Panc1 (cell line): ENCODE measurements around the gene DENND2D.

Experiments used
- POLR2AphosphoS5 ChIP-seq: IDR thresholded peaks from 2 replicates; pipeline ENCODE4 v1.6.1; 2012; ENCODE audit warnings: mild to moderate bottlenecking, low read depth, low read length, moderate library complexity
- SIN3A ChIP-seq: IDR thresholded peaks from 2 replicates; pipeline ENCODE4 v1.6.1; 2012; ENCODE audit warnings: low read depth, mild to moderate bottlenecking, low read length, moderate library complexity, borderline replicate concordance; ENCODE audit not compliant: insufficient read depth
- TF ChIP-seq, protein P1 (sequence below): fragments of 450-650 bp; IDR thresholded peaks from 2 replicates; pipeline ENCODE4 v1.5.1; 2017; ENCODE audit warnings: mild to moderate bottlenecking

DNA sequence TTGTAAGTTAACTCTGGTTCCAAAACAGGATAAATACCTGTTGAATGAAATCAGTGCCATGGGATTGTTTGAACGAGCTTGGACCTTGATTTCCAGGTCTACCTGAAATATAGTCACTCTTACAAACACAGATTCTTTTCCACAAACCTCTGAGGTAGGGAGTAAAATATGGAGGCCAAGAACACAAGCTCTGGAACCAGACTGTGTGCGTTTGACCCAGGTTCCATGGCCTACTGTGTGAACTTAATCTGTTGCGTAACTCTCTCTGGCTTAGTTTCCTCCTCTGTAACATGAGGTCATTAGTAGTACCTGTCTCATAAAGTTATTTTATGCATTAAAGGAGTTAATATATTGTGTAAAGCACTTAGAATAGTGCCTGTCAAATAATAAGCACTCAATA lies 25.1 kb downstream of the DENND2D start:
- TF ChIP-seq, protein P1, sequence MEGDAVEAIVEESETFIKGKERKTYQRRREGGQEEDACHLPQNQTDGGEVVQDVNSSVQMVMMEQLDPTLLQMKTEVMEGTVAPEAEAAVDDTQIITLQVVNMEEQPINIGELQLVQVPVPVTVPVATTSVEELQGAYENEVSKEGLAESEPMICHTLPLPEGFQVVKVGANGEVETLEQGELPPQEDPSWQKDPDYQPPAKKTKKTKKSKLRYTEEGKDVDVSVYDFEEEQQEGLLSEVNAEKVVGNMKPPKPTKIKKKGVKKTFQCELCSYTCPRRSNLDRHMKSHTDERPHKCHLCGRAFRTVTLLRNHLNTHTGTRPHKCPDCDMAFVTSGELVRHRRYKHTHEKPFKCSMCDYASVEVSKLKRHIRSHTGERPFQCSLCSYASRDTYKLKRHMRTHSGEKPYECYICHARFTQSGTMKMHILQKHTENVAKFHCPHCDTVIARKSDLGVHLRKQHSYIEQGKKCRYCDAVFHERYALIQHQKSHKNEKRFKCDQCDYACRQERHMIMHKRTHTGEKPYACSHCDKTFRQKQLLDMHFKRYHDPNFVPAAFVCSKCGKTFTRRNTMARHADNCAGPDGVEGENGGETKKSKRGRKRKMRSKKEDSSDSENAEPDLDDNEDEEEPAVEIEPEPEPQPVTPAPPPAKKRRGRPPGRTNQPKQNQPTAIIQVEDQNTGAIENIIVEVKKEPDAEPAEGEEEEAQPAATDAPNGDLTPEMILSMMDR = no peak
- TF ChIP-seq POLR2AphosphoS5 (no peak), SIN3A (no peak)
